Measurements from ENCODE around the gene DISP2. TPM values are rescaled to one million over a fixed set of nuclear protein-coding genes. Genes with fewer than 3 reads are reported as not detected.

Gene DISP2
- total and polyA plus RNA-seq, 9 of the 15 experiments (the other 6 are each of a cell fraction or from before 2014, with no cell fraction given): 0.06 to 0.89 (median 0.15) TPM; not detected in 1

DNA sequence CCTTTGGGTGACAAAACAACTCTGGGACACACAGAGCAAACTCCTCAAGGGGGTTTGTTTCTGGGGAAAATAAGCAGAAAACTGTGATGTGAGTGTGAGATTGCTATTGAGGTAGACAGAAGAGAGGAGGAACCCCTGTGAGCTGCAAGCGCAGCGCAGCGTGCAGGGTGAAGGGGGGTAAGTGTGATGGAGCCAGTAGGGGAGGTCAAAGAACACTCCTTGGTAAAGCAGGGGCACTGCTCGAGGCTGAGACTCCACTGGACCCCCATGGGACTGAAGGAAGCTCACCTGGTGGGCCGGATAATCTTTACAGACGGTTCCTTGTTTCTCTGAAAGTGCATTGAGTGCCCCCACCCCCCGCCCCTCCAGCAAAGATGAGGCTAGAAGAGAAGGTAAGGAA, 27.0 kb upstream of the DISP2 start:
- Histone ChIP-seq H3K4me1 (replicated peaks in 1 of 2; ENCODE audit: control insufficient read depth in 2 of 2, insufficient read depth in 2 of 2, low read length in 2 of 2) (peaks cover 50 to 70% of the 10 kb centered on the region in 2 experiments), H4K20me1 (replicated peaks; ENCODE audit: control insufficient read depth, insufficient read depth, low read length) (no peaks in the 10 kb centered on the region), H3K36me3 (ENCODE audit: control insufficient read depth, insufficient read depth, low read length) (peaks cover 24% of the 10 kb centered on the region), H3K79me2 (ENCODE audit: control insufficient read depth, insufficient read depth, low read length) (peaks cover under 1% of the 10 kb centered on the region; the same call in 2 of the 3 replicates), H2AFZ (ENCODE audit: low read depth, low read length) (peak overlapping the region; percentile 64), H3K27ac (ENCODE audit: extremely low read depth, low read depth, low read length) (peak overlapping the region; percentile 65), H3K4me3 (no peak overlapping the region), H3K4me2 (ENCODE audit: insufficient read depth, low read length) (peak overlapping the region; percentile 67), H3K9me1 (ENCODE audit: control insufficient read depth, insufficient read depth, low read length) (no peaks in the 10 kb centered on the region), H3K9me3 (replicated peaks; ENCODE audit: control insufficient read depth, insufficient read depth, low read depth, low read length) (no peaks in the 10 kb centered on the region), H3K9ac (ENCODE audit: insufficient read depth in 1 of 2, low read depth in 2 of 2, low read length in 2 of 2) (peak overlapping the region in 1 of 2 experiments; percentile 34; a peak in 1 of 4 replicates), H3K27me3 (ENCODE audit: control insufficient read depth in 2 of 2, insufficient read depth in 2 of 2, low read length in 2 of 2) (no peaks in the 10 kb centered on the region)
- in situ Hi-C loops (cut with MboI): no loop called here
- no TSS peak for BruUV-seq (replicated peaks)
- ChIA-PET CTCF (ENCODE audit: low intra/inter-chr PET ratio) (no interaction called here), POLR2A (interaction anchor here (0.6 to 5.1 kb wide), 4 partner anchors 10 to 433 kb away, joined by 3 to 30 read pairs (median 4); partner anchors contain the start of genes CCDC9B and DISP2)
- 50% methylated on average over 7 of the region's 7 CpGs for WGBS (ENCODE audit: insufficient coverage, low coverage, missing lambda C conversion rate)
- FAIRE-seq (no peak), DNase-seq (ENCODE audit: extremely low read depth in 1 of 4, low spot score in 3 of 4) (no peak), ATAC-seq (peak; percentile 14)
- TF ChIP-seq ZNF584 (CRISPR knock-in tag; IDR thresholded peaks at IDR 0.05; ENCODE audit: low read depth) (0 out of 2 replicates have a peak, but pooled peaks have one; percentile 14), KAT7 (CRISPR knock-in tag; IDR thresholded peaks at IDR 0.05; ENCODE audit: borderline replicate concordance) (0 out of 2 replicates have a peak, but pooled peaks have one; percentile 12), MAZ (CRISPR knock-in tag; conservative IDR thresholded peaks at IDR 0.05 in 1 of 2, IDR thresholded peaks at IDR 0.05 in 1 of 2) (0 out of 4 replicates have a peak, but pooled peaks of 1 of the 2 experiments have one; percentile 2), LCOR (CRISPR knock-in tag; IDR thresholded peaks at IDR 0.05) (0 out of 2 replicates have a peak, but pooled peaks have one; percentile 2), POLR3A (IDR thresholded peaks at IDR 0.05; ENCODE audit: borderline replicate concordance, extremely low read depth, insufficient read depth, insufficient read length) (no peak), MCM3 (IDR thresholded peaks at IDR 0.05) (no peak), CCNT2 (IDR thresholded peaks at IDR 0.05; ENCODE audit: borderline replicate concordance, extremely low read depth, insufficient read length, low read depth, low read length) (no peak)
- TF ChIP-seq, protein P1, sequence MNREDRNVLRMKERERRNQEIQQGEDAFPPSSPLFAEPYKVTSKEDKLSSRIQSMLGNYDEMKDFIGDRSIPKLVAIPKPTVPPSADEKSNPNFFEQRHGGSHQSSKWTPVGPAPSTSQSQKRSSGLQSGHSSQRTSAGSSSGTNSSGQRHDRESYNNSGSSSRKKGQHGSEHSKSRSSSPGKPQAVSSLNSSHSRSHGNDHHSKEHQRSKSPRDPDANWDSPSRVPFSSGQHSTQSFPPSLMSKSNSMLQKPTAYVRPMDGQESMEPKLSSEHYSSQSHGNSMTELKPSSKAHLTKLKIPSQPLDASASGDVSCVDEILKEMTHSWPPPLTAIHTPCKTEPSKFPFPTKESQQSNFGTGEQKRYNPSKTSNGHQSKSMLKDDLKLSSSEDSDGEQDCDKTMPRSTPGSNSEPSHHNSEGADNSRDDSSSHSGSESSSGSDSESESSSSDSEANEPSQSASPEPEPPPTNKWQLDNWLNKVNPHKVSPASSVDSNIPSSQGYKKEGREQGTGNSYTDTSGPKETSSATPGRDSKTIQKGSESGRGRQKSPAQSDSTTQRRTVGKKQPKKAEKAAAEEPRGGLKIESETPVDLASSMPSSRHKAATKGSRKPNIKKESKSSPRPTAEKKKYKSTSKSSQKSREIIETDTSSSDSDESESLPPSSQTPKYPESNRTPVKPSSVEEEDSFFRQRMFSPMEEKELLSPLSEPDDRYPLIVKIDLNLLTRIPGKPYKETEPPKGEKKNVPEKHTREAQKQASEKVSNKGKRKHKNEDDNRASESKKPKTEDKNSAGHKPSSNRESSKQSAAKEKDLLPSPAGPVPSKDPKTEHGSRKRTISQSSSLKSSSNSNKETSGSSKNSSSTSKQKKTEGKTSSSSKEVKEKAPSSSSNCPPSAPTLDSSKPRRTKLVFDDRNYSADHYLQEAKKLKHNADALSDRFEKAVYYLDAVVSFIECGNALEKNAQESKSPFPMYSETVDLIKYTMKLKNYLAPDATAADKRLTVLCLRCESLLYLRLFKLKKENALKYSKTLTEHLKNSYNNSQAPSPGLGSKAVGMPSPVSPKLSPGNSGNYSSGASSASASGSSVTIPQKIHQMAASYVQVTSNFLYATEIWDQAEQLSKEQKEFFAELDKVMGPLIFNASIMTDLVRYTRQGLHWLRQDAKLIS (CRISPR knock-in tag; IDR thresholded peaks at IDR 0.05): 0 out of 2 replicates have a peak, but pooled peaks have one; percentile 29
- TF ChIP-seq, protein P2, sequence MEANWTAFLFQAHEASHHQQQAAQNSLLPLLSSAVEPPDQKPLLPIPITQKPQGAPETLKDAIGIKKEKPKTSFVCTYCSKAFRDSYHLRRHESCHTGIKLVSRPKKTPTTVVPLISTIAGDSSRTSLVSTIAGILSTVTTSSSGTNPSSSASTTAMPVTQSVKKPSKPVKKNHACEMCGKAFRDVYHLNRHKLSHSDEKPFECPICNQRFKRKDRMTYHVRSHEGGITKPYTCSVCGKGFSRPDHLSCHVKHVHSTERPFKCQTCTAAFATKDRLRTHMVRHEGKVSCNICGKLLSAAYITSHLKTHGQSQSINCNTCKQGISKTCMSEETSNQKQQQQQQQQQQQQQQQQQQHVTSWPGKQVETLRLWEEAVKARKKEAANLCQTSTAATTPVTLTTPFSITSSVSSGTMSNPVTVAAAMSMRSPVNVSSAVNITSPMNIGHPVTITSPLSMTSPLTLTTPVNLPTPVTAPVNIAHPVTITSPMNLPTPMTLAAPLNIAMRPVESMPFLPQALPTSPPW (CRISPR knock-in tag; IDR thresholded peaks at IDR 0.05): 0 out of 2 replicates have a peak, but pooled peaks have one; percentile 4
- TF ChIP-seq, protein P3, sequence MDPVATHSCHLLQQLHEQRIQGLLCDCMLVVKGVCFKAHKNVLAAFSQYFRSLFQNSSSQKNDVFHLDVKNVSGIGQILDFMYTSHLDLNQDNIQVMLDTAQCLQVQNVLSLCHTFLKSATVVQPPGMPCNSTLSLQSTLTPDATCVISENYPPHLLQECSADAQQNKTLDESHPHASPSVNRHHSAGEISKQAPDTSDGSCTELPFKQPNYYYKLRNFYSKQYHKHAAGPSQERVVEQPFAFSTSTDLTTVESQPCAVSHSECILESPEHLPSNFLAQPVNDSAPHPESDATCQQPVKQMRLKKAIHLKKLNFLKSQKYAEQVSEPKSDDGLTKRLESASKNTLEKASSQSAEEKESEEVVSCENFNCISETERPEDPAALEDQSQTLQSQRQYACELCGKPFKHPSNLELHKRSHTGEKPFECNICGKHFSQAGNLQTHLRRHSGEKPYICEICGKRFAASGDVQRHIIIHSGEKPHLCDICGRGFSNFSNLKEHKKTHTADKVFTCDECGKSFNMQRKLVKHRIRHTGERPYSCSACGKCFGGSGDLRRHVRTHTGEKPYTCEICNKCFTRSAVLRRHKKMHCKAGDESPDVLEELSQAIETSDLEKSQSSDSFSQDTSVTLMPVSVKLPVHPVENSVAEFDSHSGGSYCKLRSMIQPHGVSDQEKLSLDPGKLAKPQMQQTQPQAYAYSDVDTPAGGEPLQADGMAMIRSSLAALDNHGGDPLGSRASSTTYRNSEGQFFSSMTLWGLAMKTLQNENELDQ (CRISPR knock-in tag; IDR thresholded peaks at IDR 0.05; ENCODE audit: borderline replicate concordance): no peak
- intact Hi-C loops (cut with micrococcal nuclease): no loop called here

Data from K562 (cell line).